Common myeloid progenitor, CD34-positive (primary cell): Measurements from ENCODE around the gene TOP1.

Source experiments
- CTCF ChIA-PET: fragments of 350-600 bp; sonication (Branson Sonifier 250); formaldehyde crosslinking; loops from one replicate; lab custom pipeline; 2021; ENCODE audit warnings: antibody characterized with exemption; lab: Charles Lee
- POLR2A ChIA-PET: fragments of 350-600 bp; sonication (Branson Sonifier 250); formaldehyde crosslinking; loops from one replicate; lab custom pipeline; 2021; ENCODE audit warnings: antibody characterized with exemption; lab: Charles Lee
- DNase-seq, 3 donors: peaks; one replicate each; pipeline versions ENCODE4 v3.0.0 to v3.0.0-alpha.2; 2013
- H3K27ac ChIP-seq, 2 experiments: 1 replicate in 1 of 2; 2 replicates in 1 of 2; pipeline ENCODE4 v1.7.0; 2013; ENCODE audit warnings: inconsistent platforms in 2 of 2, low read length in 2 of 2, mild to moderate bottlenecking in 2 of 2, low read depth in 1 of 2, moderate library complexity in 1 of 2; ENCODE audit not compliant: severe bottlenecking in 2 of 2, insufficient read depth in 1 of 2, poor library complexity in 1 of 2
- H3K27me3 ChIP-seq, 5 experiments: replicated peaks in 2 of 5; 1 replicate in 3 of 5; 2 replicates in 2 of 5; pipeline versions ENCODE4 v1.6.1 to v1.7.0; 2013; ENCODE audit warnings: low read length in 4 of 5, mild to moderate bottlenecking in 2 of 5, moderate library complexity in 2 of 5, inconsistent platforms in 1 of 5; ENCODE audit not compliant: insufficient read depth in 5 of 5, control insufficient read depth in 4 of 5
- H3K36me3 ChIP-seq, 4 experiments: 1 replicate in 2 of 4; 2 replicates in 2 of 4; pipeline versions ENCODE4 v1.6.1 to v1.7.0; 2013; ENCODE audit warnings: low read length in 3 of 4, control low read depth in 1 of 4, mild to moderate bottlenecking in 1 of 4; ENCODE audit not compliant: control insufficient read depth in 4 of 4, insufficient read depth in 4 of 4
- H3K4me1 ChIP-seq, 4 experiments: 1 replicate in 3 of 4; 2 replicates in 1 of 4; pipeline versions ENCODE4 v1.6.1 to v1.7.1; 2013; ENCODE audit warnings: low read length in 3 of 4, mild to moderate bottlenecking in 3 of 4, control low read depth in 1 of 4, inconsistent platforms in 1 of 4, moderate library complexity in 1 of 4; ENCODE audit not compliant: control insufficient read depth in 4 of 4, insufficient read depth in 4 of 4; ENCODE audit errors: control extremely low read depth in 1 of 4
- H3K4me3 ChIP-seq, 7 experiments: 1 replicate in 4 of 7; 2 replicates in 3 of 7; pipeline versions ENCODE4 v1.5.1 to v1.7.0; 2013; ENCODE audit warnings: mild to moderate bottlenecking in 7 of 7, low read length in 6 of 7, moderate library complexity in 6 of 7, inconsistent platforms in 2 of 7, low read depth in 2 of 7, control low read depth in 1 of 7; ENCODE audit not compliant: insufficient read depth in 4 of 7, control insufficient read depth in 1 of 7; ENCODE audit errors: extremely low read depth in 1 of 7
- H3K9me3 ChIP-seq, 5 experiments: 1 replicate in 4 of 5; 2 replicates in 1 of 5; pipeline versions ENCODE4 v1.6.1 to v1.7.1; 2013; ENCODE audit warnings: low read length in 4 of 5, mild to moderate bottlenecking in 2 of 5, inconsistent platforms in 1 of 5, low read depth in 1 of 5, moderate library complexity in 1 of 5; ENCODE audit not compliant: control insufficient read depth in 4 of 5, insufficient read depth in 2 of 5; ENCODE audit errors: control extremely low read depth in 1 of 5
- WGBS: methylation state at CpG from one replicate; pipeline ENCODE4 v1.1.5; 2013; ENCODE audit not compliant: insufficient coverage; 5-methylcytosine and 5-hydroxymethylcytosine counted together

Gene TOP1

GRCh38 chr20:41161886-41162285 is 133.3 kb downstream of the TOP1 start:
- Histone ChIP-seq H3K36me3 (peaks cover 0 to 49% (median 25%) of the 10 kb centered on the region in 4 experiments), H3K27me3 (peaks cover 0 to 91% (median 39%) of the 10 kb centered on the region in 5 experiments), H3K9me3 (no peaks in the 10 kb centered on the region), H3K4me1 (peaks cover 0 to 10% (median 3%) of the 10 kb centered on the region in 4 experiments), H3K4me3 (no peak overlapping the region), H3K27ac (no peak overlapping the region)
- 80% methylated on average over 1 of the region's 1 CpG for WGBS
- ChIA-PET CTCF (interaction anchor here (0.8 to 1.5 kb wide), 2 partner anchors 11 to 63 kb away, joined by 3 to 4 read pairs; no protein-coding TSS in a partner anchor), POLR2A (no interaction called here)
- no peak for DNase-seq

GRCh38 chr20:41162396-41162795 is 133.8 kb downstream of the TOP1 start:
- DNase-seq = no peak
- Histone ChIP-seq H3K36me3 (peaks cover 0 to 49% (median 25%) of the 10 kb centered on the region in 4 experiments), H3K27ac (no peak overlapping the region), H3K27me3 (peaks cover 0 to 95% (median 39%) of the 10 kb centered on the region in 5 experiments), H3K9me3 (no peaks in the 10 kb centered on the region), H3K4me3 (no peak overlapping the region), H3K4me1 (peaks cover 0 to 5% (median 2%) of the 10 kb centered on the region in 4 experiments)
- CTCF ChIA-PET = interaction anchor here (0.8 to 3.5 kb wide), 2 partner anchors 11 to 27 kb away, joined by 3 to 10 read pairs; no protein-coding TSS in a partner anchor
- POLR2A ChIA-PET = no interaction called here
- 100% methylated on average over 10 of the region's 11 CpGs for WGBS

DNA sequence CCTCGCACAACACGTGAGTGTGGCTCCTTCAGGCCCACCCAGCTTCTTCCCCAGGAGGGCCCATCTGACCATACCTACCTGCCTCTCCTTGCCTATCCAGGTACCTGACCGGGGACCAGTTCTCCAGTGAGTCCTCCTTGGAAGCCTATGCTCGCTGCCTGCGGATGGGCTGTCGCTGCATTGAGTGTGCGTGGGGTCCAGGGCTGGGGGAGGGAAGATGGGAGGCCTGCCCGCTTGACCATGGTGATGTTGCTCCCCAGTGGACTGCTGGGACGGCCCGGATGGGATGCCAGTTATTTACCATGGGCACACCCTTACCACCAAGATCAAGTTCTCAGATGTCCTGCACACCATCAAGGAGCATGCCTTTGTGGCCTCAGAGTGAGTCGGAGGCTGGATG is 135.2 kb downstream of the TOP1 start:
- no peak overlapping the region for H3K4me3 ChIP-seq
- ChIA-PET CTCF (interaction anchor here (1.5 to 3.5 kb wide), 3 partner anchors 9 to 176 kb away, joined by 4 to 10 read pairs (median 8); partner anchors contain the start of gene LPIN3), POLR2A (no interaction called here)
- no peak overlapping the region for H3K27ac ChIP-seq
- H3K27me3 ChIP-seq = peaks cover 0 to 89% (median 35%) of the 10 kb centered on the region in 5 experiments
- peaks cover 1 to 52% (median 25%) of the 10 kb centered on the region in 4 experiments for H3K36me3 ChIP-seq
- 97% methylated on average over 11 of the region's 11 CpGs for WGBS
- no peaks in the 10 kb centered on the region for H3K9me3 ChIP-seq
- no peak for DNase-seq
- peaks cover 0 to 12% (median 9%) of the 10 kb centered on the region in 4 experiments for H3K4me1 ChIP-seq

- CTCF ChIA-PET = interaction anchor here (0.7 to 3.5 kb wide), 6 partner anchors 8 to 29 kb away, joined by 3 to 10 read pairs (median 6); no protein-coding TSS in a partner anchor
- H3K4me3 ChIP-seq = no peak overlapping the region
- peaks cover 0 to 12% (median 9%) of the 10 kb centered on the region in 4 experiments for H3K4me1 ChIP-seq
- H3K27ac ChIP-seq = no peak overlapping the region
- H3K9me3 ChIP-seq = no peaks in the 10 kb centered on the region
- peaks cover 0 to 89% (median 43%) of the 10 kb centered on the region in 5 experiments for H3K27me3 ChIP-seq
- POLR2A ChIA-PET = no interaction called here
- 92% methylated on average over 24 of the region's 24 CpGs for WGBS
- peaks cover 4 to 65% (median 26%) of the 10 kb centered on the region in 4 experiments for H3K36me3 ChIP-seq
- DNase-seq = no peak
Measured at GRCh38 chr20:41165001-41165882, 136.6 kb downstream of the TOP1 start.

DNA sequence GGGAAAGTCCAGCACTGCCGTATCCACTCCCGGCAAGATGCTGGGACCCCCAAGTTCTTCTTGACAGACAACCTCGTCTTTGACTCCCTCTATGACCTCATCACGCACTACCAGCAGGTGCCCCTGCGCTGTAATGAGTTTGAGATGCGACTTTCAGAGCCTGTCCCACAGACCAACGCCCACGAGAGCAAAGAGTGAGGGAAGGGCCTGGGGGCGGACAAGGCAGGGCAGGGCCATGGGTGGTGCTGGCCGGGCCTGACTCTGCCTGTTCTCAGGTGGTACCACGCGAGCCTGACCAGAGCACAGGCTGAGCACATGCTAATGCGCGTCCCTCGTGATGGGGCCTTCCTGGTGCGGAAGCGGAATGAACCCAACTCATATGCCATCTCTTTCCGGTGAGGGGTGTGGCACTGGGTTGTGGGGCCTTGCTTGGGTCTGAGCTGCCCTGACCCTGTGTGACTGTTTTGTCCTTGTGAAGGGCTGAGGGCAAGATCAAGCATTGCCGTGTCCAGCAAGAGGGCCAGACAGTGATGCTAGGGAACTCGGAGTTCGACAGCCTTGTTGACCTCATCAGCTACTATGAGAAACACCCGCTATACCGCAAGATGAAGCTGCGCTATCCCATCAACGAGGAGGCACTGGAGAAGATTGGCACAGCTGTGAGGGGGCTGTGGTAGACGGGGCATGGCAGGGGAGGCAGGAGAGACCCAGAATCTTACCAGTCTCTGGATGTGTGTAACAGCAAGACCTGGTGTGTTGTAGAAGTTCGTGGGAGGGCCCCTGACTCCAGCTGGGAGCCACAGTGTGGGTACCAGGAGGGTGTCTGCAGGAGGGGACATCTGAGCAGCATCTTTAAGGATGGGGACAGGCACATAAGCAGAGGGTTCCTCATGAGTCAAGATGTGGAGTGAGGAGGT is 137.8 kb downstream of the TOP1 start:
- POLR2A ChIA-PET = no interaction called here
- H3K27ac ChIP-seq = no peak overlapping the region
- H3K9me3 ChIP-seq = no peaks in the 10 kb centered on the region
- H3K4me1 ChIP-seq = peaks cover 0 to 12% (median 9%) of the 10 kb centered on the region in 4 experiments
- WGBS = 98% methylated on average over 26 of the region's 27 CpGs
- peaks cover 4 to 66% (median 26%) of the 10 kb centered on the region in 4 experiments for H3K36me3 ChIP-seq
- no peak overlapping the region for H3K4me3 ChIP-seq
- H3K27me3 ChIP-seq = peaks cover 0 to 86% (median 40%) of the 10 kb centered on the region in 5 experiments
- CTCF ChIA-PET = interaction anchor here (0.6 to 3.5 kb wide), 5 partner anchors 10 to 39 kb away, joined by 3 to 10 read pairs (median 4); no protein-coding TSS in a partner anchor
- DNase-seq = no peak

- Histone ChIP-seq H3K4me1 (peaks cover 0 to 12% (median 9%) of the 10 kb centered on the region in 4 experiments), H3K9me3 (no peaks in the 10 kb centered on the region), H3K27ac (no peak overlapping the region), H3K4me3 (no peak overlapping the region), H3K36me3 (peaks cover 4 to 70% (median 28%) of the 10 kb centered on the region in 4 experiments), H3K27me3 (peaks cover 0 to 87% (median 46%) of the 10 kb centered on the region in 5 experiments)
- 96% methylated on average over 2 of the region's 3 CpGs for whole genome bisulfite sequencing
- POLR2A ChIA-PET = no interaction called here
- no peak for DNase-seq
- CTCF ChIA-PET = interaction anchor here (0.6 to 3.3 kb wide), 5 partner anchors 12 to 40 kb away, joined by 3 to 9 read pairs (median 4); no protein-coding TSS in a partner anchor
Measured at GRCh38 chr20:41167118-41167470, 138.5 kb downstream of the TOP1 start.
